Gastroesophageal sphincter (tissue), 3 donors: ENCODE measurements around the gene GPATCH4.

Experiments
- CTCF ChIP-seq, 4 experiments: fragments of 200-600 bp in 2 of 4; fragments of 450-650 bp in 2 of 4; sonication (generic) in 1 of 4; IDR thresholded peaks; one replicate each; pipeline ENCODE4 v1.5.1; 2017 to 2019; ENCODE audit warnings: antibody characterized with exemption in 4 of 4, mild to moderate bottlenecking in 2 of 4, moderate library complexity in 2 of 4
- POLR2AphosphoS5 ChIP-seq: sonication (generic); formaldehyde crosslinking; IDR thresholded peaks from one replicate; pipeline ENCODE4 v1.6.1; 2017; ENCODE audit warnings: antibody characterized with exemption

- no peak for TF ChIP-seq CTCF (IDR thresholded peaks at IDR 0.05)
- TF ChIP-seq POLR2AphosphoS5: no peak
Measured at GRCh38 chr1:156556354-156556753, 44.9 kb downstream of the GPATCH4 start.
